Fibroblast of pulmonary artery (primary cell): ENCODE measurements around the gene ZNF607.
"Not testable (repeated sequence)": the region's sequence is repeated elsewhere in the genome, so short reads cannot be mapped to it uniquely, and the experiment has no call there.

Experiments used
- DNase-seq: peaks from one replicate; pipeline ENCODE4 v3.0.0-alpha.2; 2010; ENCODE audit warnings: low read depth
- H3K4me3 ChIP-seq: replicated peaks from 2 replicates; pipeline ENCODE4 v1.5.1; 2011; ENCODE audit warnings: low read depth, mild to moderate bottlenecking, control low read depth, low read length, moderate library complexity
- TF ChIP-seq, protein P1 (sequence below): IDR thresholded peaks from 2 replicates; pipeline ENCODE4 v1.5.1; 2011; ENCODE audit warnings: mild to moderate bottlenecking, control low read depth, low read length, inconsistent platforms; ENCODE audit errors: missing control alignments

Gene ZNF607

DNA sequence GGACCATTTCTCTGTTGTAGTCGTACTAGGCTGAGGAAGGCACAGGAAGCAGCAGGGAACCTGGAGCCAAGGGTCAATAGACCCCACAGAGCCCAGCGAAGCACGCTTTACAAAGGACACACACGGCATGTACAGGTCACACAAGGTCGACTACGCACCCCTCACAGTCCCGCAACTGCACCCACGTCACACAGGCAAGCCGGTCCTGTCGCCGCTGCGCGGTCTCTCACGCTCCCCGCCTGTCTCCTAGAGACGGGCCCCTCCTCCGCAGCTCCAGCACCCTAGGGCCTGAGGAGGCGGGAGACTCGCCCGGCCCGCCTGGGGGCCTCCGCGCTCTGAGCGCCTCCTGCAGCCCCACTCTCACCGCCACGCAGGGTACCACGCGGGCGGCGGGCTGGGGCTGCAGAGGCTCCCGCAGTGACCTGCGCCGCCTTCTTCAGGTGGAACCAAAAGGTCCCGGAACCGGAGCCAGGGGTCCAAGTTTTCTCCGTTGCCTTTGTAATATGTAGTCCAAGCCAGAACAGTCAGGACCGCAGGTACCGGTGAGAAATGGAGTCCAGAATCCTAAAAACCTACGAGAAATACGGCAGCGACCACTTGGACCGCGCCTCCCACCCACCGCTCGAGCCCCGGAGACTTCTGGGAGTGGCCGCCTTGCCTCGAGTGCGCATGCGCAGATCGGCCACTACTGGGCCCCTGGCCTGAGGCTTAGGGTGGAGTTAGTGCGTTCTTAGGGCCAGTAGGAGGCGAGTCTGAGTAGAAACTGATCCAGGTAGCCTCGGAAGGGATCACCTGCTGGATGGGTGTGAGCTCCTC is at the start of gene ZNF607:
Gene ZNF607, minus strand, starts transcription at position 651 of the 816 bp plus-strand sequence. CDS start 8,143 bp downstream, outside the sequence.
- TF ChIP-seq, protein P1, sequence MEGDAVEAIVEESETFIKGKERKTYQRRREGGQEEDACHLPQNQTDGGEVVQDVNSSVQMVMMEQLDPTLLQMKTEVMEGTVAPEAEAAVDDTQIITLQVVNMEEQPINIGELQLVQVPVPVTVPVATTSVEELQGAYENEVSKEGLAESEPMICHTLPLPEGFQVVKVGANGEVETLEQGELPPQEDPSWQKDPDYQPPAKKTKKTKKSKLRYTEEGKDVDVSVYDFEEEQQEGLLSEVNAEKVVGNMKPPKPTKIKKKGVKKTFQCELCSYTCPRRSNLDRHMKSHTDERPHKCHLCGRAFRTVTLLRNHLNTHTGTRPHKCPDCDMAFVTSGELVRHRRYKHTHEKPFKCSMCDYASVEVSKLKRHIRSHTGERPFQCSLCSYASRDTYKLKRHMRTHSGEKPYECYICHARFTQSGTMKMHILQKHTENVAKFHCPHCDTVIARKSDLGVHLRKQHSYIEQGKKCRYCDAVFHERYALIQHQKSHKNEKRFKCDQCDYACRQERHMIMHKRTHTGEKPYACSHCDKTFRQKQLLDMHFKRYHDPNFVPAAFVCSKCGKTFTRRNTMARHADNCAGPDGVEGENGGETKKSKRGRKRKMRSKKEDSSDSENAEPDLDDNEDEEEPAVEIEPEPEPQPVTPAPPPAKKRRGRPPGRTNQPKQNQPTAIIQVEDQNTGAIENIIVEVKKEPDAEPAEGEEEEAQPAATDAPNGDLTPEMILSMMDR: peak; percentile 68
- DNase-seq: peak; percentile 94
- H3K4me3 ChIP-seq: peak within 1 kb of the TSS; percentile 93

GRCh38 chr19:37763488-37763887 is 43.9 kb upstream of the ZNF607 start:
- peak; percentile 20 for DNase-seq
- TF ChIP-seq, protein P1: no peak
- no peak overlapping the region for H3K4me3 ChIP-seq

DNA sequence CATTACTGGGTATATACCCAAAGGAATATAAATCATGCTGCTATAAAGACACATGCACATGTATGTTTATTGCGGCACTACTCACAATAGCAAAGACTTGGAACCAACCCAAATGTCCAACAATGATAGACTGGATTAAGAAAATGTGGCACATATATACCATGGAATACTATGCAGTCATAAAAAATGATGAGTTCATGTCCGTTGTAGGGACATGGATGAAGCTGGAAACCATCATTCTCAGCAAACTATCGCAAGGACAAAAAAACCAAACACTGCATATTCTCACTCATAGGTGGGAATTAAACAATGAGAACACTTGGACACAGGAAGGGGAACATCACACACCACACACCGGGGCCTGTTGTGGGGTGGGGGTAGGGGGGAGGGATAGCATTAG is 38.1 kb upstream of the ZNF607 start:
- DNase-seq, H3K4me3 ChIP-seq: not testable (repeated sequence)

DNA sequence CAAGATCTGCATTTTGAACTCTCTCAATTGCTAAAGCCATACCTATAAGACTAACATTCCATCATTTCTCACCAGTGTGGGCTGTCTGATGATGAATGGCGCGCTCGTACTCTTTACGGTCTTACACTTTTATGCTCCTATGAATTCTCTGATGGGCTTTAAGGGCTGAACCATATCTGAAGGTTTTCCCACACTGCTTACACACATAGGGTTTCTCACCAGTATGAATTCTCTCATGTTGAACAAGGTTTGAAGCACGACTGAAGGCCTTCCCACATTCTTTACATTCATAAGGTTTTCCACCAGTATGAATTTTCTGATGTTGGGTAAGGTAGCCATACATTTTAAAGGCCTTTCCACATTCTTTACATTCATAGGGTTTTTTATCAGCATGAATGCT is 18.8 kb upstream of the ZNF607 start:
- TF ChIP-seq, protein P1: no peak
- no peak overlapping the region for H3K4me3 ChIP-seq
- DNase-seq: no peak

- no peak for DNase-seq
- TF ChIP-seq, protein P1: no peak
- H3K4me3 ChIP-seq: no peak overlapping the region
Observed at GRCh38 chr19:37725181-37725580, 5.6 kb upstream of the ZNF607 start.

DNA sequence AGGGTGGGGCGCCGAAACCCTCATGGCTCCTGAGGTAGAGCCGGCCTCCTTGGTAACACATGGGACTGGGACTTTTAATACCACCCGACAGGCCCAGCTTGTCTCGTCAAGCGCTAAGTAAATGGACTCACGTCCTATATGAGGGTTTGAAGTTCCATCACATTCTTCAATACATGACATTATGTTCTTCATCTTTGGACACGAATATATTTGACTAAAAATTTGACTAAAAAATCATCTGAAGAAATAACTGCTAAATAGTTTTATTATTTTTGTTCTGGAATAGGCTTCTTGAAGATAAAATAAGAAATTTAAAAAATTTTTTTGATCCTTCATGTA is 335 bp upstream of the ZNF607 start:
- TF ChIP-seq, protein P1: no peak
- DNase-seq: no peak
- peak overlapping the region; percentile 93 for H3K4me3 ChIP-seq

DNA sequence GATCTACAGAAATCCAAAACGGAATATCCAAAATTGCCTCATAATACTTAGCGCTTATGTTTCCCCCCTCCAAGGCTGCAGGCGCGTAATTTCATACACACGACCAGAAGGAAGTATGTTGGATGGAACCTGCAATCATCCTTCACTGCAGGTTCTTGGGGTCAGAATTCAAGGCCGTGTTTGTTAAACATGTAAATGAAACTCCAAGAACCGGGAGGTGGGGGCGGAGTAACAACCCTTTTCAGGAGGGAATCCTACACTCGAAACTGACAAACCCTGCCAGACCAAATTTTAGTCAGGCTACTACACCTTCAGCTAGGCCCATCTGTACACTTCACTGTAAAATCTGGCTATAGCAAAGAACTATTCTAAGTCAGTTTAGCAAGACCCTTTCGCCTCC is 1.3 kb downstream of the ZNF607 start:
- TF ChIP-seq, protein P1: no peak
- peak overlapping the region; percentile 93 for H3K4me3 ChIP-seq
- DNase-seq: no peak
